GM12875 (cell line): ENCODE measurements around the gene PTPRK.

Source experiments
- H3K4me3 ChIP-seq: one replicate; pipeline ENCODE4 v1.5.1; 2011; ENCODE audit warnings: low read depth, low read length, control low read depth
- CTCF ChIP-seq: IDR thresholded peaks from 2 replicates; pipeline ENCODE4 v1.5.1; 2011; ENCODE audit warnings: low read depth, mild to moderate bottlenecking, control low read depth, inconsistent platforms, low read length, moderate library complexity, borderline replicate concordance; ENCODE audit not compliant: insufficient read depth

The PTPRK gene

GRCh38 chr6:128526152-128526914 is 5.9 kb upstream of the PTPRK start:
- no peak overlapping the region for H3K4me3 ChIP-seq
- TF ChIP-seq CTCF, result no peak

GRCh38 chr6:128525406-128525805 is 5.0 kb upstream of the PTPRK start:
- TF ChIP-seq CTCF, result no peak
- H3K4me3 ChIP-seq, result no peak overlapping the region

GRCh38 chr6:128521282-128521632 is 858 bp upstream of the PTPRK start:
- no peak overlapping the region for H3K4me3 ChIP-seq
- no peak for TF ChIP-seq CTCF

- no peak for TF ChIP-seq CTCF
- peak overlapping the region; percentile 31 for H3K4me3 ChIP-seq
Observed at GRCh38 chr6:128519931-128520435, 416 bp downstream of the PTPRK start.

- no peak overlapping the region for H3K4me3 ChIP-seq
- TF ChIP-seq CTCF, result no peak
Observed at GRCh38 chr6:128519132-128519930, 1.1 kb downstream of the PTPRK start.

GRCh38 chr6:128518434-128519131 is 1.8 kb downstream of the PTPRK start:
- TF ChIP-seq CTCF, result no peak
- no peak overlapping the region for H3K4me3 ChIP-seq
